ENCODE measurements around the gene MAP1LC3C.

GRCh38 chr1:241999026-241999425, at the start of gene MAP1LC3C:
- TF ChIP-seq EZH2phosphoT487 (IDR thresholded peaks at IDR 0.05; ENCODE audit: low read length) (no peak), CTCF (IDR thresholded peaks at IDR 0.05; ENCODE audit: low read length) (no peak)

Data from MM.1S (cell line).